ENCODE measurements around the gene CUL4B. TPM values are rescaled to one million over a fixed set of nuclear protein-coding genes. Genes with fewer than 3 reads are reported as not detected.

The CUL4B gene
- total RNA-seq (2013; cell fraction: nucleolus; rRNA removed): 36.5 and 39.8 TPM in 2 replicates
- total RNA-seq (2014; rRNA removed) (14.3 and 17.2 TPM in 2 replicates), total RNA-seq (2014; rRNA removed; fragmentation: Illumina TruSeq; extraction: Trizol) (26.3 and 28.0 TPM in 2 replicates), total RNA-seq (2021) (29.0 and 31.4 TPM in 2 replicates), polyA plus RNA-seq (2011; rRNA removed) (37.3 and 59.3 TPM in 2 replicates), polyA plus RNA-seq (2014; fragmentation: Illumina TruSeq; extraction: Trizol) (28.6 and 38.4 TPM in 2 replicates), polyA plus RNA-seq (2014; fragmentation: Nextera tagmentation; extraction: Ambion mirVana) (10 to 100 TPM; 11.0 to 12.1 TPM), polyA plus RNA-seq (2014; rRNA removed) (16.4 and 18.0 TPM in 2 replicates), polyA plus RNA-seq (2016; fragmentation: Nextera tagmentation; extraction: Ambion mirVana) (10 to 100 TPM; 23.7 to 25.2 TPM), polyA minus RNA-seq (2011; rRNA and poly(A)+ RNA removed) (83.5 and 90.0 TPM in 2 replicates), Bru-seq, nascent RNA (percentile 68 among the genes with signal in this experiment), BruChase-seq, experiment 1, labeled RNA remaining after a 6-hour chase (percentile 82 among the genes with signal in this experiment), BruChase-seq, experiment 2, labeled RNA remaining after a 2-hour chase (percentile 73 among the genes with signal in this experiment)
- 12.8 TPM for polyA plus RNA-seq (2011; ENCODE audit: low read depth)
- 18.1 and 20.5 TPM in 2 replicates for polyA plus RNA-seq (2011; cell fraction: cytosol; rRNA removed)
- 30.1 and 40.4 TPM in 2 replicates for polyA plus RNA-seq (2011; cell fraction: nucleus; rRNA removed)
- 20.1 and 27.4 TPM in 2 replicates for polyA plus RNA-seq (2012)
- polyA minus RNA-seq (2011; cell fraction: cytosol; rRNA and poly(A)+ RNA removed): 17.2 and 18.8 TPM in 2 replicates
- polyA minus RNA-seq (2011; cell fraction: nucleus; rRNA and poly(A)+ RNA removed): 12.8 and 15.6 TPM in 2 replicates
- long read RNA-seq, experiment 1, partial matches to known transcripts: 1 of 4 reads
- long read RNA-seq, experiment 1, other reads (novel, unspliced or antisense): 3 of 4 reads
- long read RNA-seq, experiment 2, full-length matches to known transcripts: 7 of 36 reads
- long read RNA-seq, experiment 2, partial matches to known transcripts: 7 of 36 reads
- long read RNA-seq, experiment 2, other reads (novel, unspliced or antisense): 22 of 36 reads

DNA sequence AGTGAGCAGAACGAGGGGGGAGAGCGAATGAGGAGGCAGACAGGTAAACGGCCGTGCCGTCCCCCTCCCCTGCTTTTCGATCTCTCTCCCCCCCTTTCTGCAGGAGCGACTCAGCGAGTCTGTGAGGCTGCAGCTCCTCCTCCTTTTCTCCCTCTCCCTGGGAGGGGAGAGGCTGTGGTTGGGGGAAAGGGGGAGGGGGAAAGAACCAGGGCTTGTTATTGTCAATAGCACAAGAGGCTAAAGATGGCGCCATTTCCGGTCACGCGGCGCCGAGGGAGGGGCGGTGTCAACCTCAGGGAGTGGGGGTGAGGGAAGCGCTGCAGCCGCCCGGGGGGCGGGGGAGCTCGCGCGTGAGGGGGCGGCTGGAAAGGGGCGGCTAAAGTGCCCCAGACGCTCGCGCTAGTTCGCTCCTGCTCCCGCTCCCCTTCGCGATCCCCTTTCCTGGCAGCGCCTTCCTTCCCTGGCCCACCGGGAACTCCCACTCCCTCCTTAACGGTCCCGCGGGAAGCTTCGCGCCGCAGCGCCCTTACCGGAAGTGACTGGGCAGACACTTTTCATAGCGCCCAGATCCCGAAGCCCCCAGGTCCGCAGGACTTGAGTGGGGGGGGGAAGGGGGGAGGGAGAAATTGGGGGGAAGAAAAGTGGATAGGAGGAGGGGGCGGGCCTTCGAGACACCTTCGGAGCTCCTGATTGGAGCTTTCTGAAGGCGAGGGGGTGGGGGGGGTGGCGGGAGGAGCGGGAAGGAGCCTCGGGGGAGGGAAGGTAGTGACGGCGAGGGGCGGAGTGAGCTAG, at the start of gene CUL4B:
TSS of gene CUL4B (minus strand) at position 121 of the 792 bp plus-strand sequence. CDS start 324 bp downstream, outside the sequence.
- Histone ChIP-seq H4K20me1 (ENCODE audit: control insufficient read depth, insufficient read depth) (no peaks in the 10 kb centered on the region), H2AFZ (ENCODE audit: control insufficient read depth, low read depth, low read length) (peak within 1 kb of the TSS; percentile 58), H3K4me3 (peak within 1 kb of the TSS; percentile 74), H3K4me2 (ENCODE audit: control insufficient read depth, insufficient read depth) (peak within 1 kb of the TSS; percentile 75), H3K4me1 (ENCODE audit: control insufficient read depth, insufficient read depth, low read length) (no peaks in the 10 kb centered on the region), H3K9ac (ENCODE audit: control insufficient read depth, insufficient read depth, low read length) (peak within 1 kb of the TSS; percentile 74), H3K36me3 (ENCODE audit: control insufficient read depth in 2 of 2, insufficient read depth in 2 of 2, low read length in 1 of 2) (peaks cover 0 to 3% of the 10 kb centered on the region in 2 experiments; a peak in 1 of 4 replicates), H3K79me2 (ENCODE audit: control insufficient read depth, insufficient read depth, low read length) (peaks cover 36% of the 10 kb centered on the region), H3K27me3 (replicated peaks in 1 of 2; ENCODE audit: control insufficient read depth in 2 of 2, insufficient read depth in 2 of 2, low read length in 1 of 2) (no peaks in the 10 kb centered on the region), H3K9me3 (replicated peaks; ENCODE audit: control insufficient read depth, insufficient read depth, low read length) (no peaks in the 10 kb centered on the region), H3K27ac (ENCODE audit: control insufficient read depth, insufficient read depth) (peak within 1 kb of the TSS; percentile 85)
- ATAC-seq: peak; percentile 90
- intact Hi-C loops (cut with micrococcal nuclease; ENCODE audit: unreplicated experiment) (loop anchor here (1.0 kb wide), 2 partner anchors 43 to 69 kb away; partner anchors contain the start of genes C1GALT1C1 and MCTS1), in situ Hi-C loops (cut with MboI) (no loop called here)
- CTCF ChIA-PET: interaction anchor here (0.5 to 1.8 kb wide), 4 partner anchors 75 to 697 kb away, joined by 3 to 7 read pairs (median 4); no protein-coding TSS in a partner anchor
- FAIRE-seq: no peak
- POLR2A ChIA-PET: interaction anchor here (0.5 to 2.3 kb wide), 9 partner anchors 8 to 295 kb away, joined by 3 to 20 read pairs (median 4); partner anchors contain the start of gene MCTS1
- SMC1A ChIA-PET (ENCODE audit: uncharacterized antibody, unreplicated experiment): interaction anchor here (0.9 to 2.7 kb wide), 6 partner anchors 22 to 209 kb away, joined by 3 to 21 read pairs (median 4); partner anchors contain the start of gene MCTS1
- RAD21 ChIA-PET (ENCODE audit: unreplicated experiment): interaction anchor here (0.9 to 3.0 kb wide), 12 partner anchors 9 to 310 kb away, joined by 3 to 17 read pairs (median 4); partner anchors contain the start of genes MCTS1 and ZBTB33
- peak; percentile 72 for DNase-seq (ENCODE audit: low read depth, low spot score)
- BruUV-seq (replicated peaks): no TSS peak
- 46% methylated on average over 29 of the region's 54 CpGs for WGBS (ENCODE audit: insufficient coverage, insufficient replicate concordance, low lambda C conversion rate, missing lambda C conversion rate)
- no peak for TF ChIP-seq ZNF217 (IDR thresholded peaks at IDR 0.05)
- no peak for TF ChIP-seq CEBPB (IDR thresholded peaks at IDR 0.05; ENCODE audit: borderline replicate concordance in 1 of 2, low read depth in 2 of 2, low read length in 2 of 2)
- no peak for TF ChIP-seq RCOR1 (conservative IDR thresholded peaks at IDR 0.05; ENCODE audit: low read depth, low read length)
- TF ChIP-seq NFXL1 (IDR thresholded peaks at IDR 0.05; ENCODE audit: borderline replicate concordance): no peak
- TF ChIP-seq, protein P1, sequence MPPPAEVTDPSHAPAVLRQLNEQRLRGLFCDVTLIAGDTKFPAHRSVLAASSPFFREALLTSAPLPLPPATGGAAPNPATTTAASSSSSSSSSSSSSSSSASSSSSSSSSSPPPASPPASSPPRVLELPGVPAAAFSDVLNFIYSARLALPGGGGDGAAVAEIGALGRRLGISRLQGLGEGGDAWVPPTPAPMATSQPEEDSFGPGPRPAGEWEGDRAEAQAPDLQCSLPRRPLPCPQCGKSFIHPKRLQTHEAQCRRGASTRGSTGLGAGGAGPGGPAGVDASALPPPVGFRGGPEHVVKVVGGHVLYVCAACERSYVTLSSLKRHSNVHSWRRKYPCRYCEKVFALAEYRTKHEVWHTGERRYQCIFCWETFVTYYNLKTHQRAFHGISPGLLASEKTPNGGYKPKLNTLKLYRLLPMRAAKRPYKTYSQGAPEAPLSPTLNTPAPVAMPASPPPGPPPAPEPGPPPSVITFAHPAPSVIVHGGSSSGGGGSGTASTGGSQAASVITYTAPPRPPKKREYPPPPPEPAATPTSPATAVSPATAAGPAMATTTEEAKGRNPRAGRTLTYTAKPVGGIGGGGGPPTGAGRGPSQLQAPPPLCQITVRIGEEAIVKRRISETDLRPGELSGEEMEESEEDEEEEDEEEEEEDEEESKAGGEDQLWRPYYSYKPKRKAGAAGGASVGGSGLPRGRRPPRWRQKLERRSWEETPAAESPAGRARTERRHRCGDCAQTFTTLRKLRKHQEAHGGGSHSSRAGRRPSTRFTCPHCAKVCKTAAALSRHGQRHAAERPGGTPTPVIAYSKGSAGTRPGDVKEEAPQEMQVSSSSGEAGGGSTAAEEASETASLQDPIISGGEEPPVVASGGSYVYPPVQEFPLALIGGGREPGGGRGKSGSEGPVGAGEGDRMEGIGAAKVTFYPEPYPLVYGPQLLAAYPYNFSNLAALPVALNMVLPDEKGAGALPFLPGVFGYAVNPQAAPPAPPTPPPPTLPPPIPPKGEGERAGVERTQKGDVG (CRISPR knock-in tag; IDR thresholded peaks at IDR 0.05): no peak
- no peak; the same call in 1 of the 2 replicates for TF ChIP-seq BACH1 (IDR thresholded peaks at IDR 0.05; ENCODE audit: borderline replicate concordance)
- TF ChIP-seq, protein P2, sequence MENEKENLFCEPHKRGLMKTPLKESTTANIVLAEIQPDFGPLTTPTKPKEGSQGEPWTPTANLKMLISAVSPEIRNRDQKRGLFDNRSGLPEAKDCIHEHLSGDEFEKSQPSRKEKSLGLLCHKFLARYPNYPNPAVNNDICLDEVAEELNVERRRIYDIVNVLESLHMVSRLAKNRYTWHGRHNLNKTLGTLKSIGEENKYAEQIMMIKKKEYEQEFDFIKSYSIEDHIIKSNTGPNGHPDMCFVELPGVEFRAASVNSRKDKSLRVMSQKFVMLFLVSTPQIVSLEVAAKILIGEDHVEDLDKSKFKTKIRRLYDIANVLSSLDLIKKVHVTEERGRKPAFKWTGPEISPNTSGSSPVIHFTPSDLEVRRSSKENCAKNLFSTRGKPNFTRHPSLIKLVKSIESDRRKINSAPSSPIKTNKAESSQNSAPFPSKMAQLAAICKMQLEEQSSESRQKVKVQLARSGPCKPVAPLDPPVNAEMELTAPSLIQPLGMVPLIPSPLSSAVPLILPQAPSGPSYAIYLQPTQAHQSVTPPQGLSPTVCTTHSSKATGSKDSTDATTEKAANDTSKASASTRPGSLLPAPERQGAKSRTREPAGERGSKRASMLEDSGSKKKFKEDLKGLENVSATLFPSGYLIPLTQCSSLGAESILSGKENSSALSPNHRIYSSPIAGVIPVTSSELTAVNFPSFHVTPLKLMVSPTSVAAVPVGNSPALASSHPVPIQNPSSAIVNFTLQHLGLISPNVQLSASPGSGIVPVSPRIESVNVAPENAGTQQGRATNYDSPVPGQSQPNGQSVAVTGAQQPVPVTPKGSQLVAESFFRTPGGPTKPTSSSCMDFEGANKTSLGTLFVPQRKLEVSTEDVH (IDR thresholded peaks at IDR 0.05; ENCODE audit: low read depth, partially characterized antibody): no peak
- no peak for TF ChIP-seq CHD1 (IDR thresholded peaks at IDR 0.05; ENCODE audit: low read depth, low read length)
- TF ChIP-seq, protein P3, sequence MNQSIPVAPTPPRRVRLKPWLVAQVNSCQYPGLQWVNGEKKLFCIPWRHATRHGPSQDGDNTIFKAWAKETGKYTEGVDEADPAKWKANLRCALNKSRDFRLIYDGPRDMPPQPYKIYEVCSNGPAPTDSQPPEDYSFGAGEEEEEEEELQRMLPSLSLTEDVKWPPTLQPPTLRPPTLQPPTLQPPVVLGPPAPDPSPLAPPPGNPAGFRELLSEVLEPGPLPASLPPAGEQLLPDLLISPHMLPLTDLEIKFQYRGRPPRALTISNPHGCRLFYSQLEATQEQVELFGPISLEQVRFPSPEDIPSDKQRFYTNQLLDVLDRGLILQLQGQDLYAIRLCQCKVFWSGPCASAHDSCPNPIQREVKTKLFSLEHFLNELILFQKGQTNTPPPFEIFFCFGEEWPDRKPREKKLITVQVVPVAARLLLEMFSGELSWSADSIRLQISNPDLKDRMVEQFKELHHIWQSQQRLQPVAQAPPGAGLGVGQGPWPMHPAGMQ (IDR thresholded peaks at IDR 0.05; ENCODE audit: borderline replicate concordance): no peak
- TF ChIP-seq CBX3 (IDR thresholded peaks at IDR 0.05; ENCODE audit: borderline replicate concordance, low read depth): no peak

All from GM12878 (cell line).